HG03571 (cell line): ENCODE results near the gene THSD7B.
"Not testable (repeated sequence)": the region's sequence is repeated elsewhere in the genome, so short reads cannot be mapped to it uniquely, and the experiment has no call there.

Experiments
- ATAC-seq: cut with Tn5 transposase; IDR thresholded peaks from one replicate; pipeline ENCODE4 v1.9.1; 2021; ENCODE audit not compliant: unreplicated experiment

THSD7B gene, protein sequence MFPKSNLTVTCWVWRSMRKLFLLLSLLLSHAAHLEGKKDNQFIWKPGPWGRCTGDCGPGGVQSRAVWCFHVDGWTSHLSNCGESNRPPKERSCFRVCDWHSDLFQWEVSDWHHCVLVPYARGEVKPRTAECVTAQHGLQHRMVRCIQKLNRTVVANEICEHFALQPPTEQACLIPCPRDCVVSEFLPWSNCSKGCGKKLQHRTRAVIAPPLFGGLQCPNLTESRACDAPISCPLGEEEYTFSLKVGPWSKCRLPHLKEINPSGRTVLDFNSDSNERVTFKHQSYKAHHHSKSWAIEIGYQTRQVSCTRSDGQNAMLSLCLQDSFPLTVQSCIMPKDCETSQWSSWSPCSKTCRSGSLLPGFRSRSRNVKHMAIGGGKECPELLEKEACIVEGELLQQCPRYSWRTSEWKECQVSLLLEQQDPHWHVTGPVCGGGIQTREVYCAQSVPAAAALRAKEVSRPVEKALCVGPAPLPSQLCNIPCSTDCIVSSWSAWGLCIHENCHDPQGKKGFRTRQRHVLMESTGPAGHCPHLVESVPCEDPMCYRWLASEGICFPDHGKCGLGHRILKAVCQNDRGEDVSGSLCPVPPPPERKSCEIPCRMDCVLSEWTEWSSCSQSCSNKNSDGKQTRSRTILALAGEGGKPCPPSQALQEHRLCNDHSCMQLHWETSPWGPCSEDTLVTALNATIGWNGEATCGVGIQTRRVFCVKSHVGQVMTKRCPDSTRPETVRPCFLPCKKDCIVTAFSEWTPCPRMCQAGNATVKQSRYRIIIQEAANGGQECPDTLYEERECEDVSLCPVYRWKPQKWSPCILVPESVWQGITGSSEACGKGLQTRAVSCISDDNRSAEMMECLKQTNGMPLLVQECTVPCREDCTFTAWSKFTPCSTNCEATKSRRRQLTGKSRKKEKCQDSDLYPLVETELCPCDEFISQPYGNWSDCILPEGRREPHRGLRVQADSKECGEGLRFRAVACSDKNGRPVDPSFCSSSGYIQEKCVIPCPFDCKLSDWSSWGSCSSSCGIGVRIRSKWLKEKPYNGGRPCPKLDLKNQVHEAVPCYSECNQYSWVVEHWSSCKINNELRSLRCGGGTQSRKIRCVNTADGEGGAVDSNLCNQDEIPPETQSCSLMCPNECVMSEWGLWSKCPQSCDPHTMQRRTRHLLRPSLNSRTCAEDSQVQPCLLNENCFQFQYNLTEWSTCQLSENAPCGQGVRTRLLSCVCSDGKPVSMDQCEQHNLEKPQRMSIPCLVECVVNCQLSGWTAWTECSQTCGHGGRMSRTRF (N-terminal part only)

DNA sequence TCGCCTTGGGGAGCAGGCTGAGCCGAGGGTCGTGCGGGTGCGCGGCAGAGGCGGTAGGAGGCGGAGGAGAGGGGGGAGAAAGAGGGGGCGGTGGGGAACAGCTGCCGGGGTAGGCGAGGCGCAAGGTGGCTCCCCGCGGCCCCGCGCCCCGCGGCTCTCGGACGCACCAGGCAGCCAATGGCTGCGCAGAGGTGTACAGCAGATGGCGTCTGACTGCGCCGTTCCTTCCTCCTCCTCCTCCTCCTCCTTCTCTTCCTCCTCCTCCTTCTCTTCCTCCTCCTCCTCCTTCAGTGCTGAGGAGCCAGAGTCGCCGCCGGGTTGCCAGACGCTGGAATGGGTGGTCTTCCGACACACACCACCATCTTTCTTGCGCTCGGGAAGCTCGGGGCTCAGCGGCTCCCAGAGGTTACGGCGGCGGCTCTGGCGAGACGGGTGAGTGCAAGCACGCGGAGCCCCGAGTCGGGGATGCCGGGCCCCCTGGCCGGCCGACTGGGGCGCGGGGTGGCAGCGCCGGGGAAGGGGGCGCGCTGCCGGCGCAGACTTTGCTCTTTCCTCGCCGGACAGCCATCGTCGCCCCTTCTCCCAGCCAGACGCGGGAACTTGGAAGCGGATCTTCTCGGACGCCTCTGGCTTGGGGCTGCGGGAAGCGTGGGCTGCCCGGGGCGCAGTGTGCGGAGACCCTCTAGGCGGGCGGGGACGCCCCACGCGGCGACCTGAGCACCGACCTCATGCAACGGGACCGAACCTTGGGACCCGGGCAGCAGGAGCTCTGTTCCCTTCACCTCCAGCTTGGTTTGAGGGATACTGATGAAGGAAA is at the start of gene THSD7B:
Gene THSD7B, plus strand, starts transcription at position 290 of the 817 bp plus-strand sequence. CDS start 116,634 bp downstream, outside the sequence.
- ATAC-seq: no peak

DNA sequence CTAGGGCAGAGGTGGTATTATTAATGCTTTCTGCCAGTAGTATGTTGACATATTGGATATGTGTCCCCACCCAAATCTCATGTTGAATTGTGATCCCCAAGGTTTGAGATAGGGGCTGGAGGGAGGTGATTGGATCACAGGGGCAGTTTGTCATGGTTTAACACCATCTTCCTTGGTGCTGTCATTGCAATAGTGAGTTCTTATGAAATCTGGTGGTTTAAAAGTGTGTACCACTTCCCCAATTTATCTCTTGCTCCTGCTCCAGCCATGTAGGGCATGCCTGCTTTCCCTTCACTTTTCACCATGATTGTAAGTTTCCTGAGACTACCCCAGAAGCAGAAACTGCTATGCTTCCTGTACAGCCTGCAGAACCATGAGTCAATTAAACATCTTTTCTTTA is 47.1 kb upstream of the THSD7B start:
- no peak for ATAC-seq

DNA sequence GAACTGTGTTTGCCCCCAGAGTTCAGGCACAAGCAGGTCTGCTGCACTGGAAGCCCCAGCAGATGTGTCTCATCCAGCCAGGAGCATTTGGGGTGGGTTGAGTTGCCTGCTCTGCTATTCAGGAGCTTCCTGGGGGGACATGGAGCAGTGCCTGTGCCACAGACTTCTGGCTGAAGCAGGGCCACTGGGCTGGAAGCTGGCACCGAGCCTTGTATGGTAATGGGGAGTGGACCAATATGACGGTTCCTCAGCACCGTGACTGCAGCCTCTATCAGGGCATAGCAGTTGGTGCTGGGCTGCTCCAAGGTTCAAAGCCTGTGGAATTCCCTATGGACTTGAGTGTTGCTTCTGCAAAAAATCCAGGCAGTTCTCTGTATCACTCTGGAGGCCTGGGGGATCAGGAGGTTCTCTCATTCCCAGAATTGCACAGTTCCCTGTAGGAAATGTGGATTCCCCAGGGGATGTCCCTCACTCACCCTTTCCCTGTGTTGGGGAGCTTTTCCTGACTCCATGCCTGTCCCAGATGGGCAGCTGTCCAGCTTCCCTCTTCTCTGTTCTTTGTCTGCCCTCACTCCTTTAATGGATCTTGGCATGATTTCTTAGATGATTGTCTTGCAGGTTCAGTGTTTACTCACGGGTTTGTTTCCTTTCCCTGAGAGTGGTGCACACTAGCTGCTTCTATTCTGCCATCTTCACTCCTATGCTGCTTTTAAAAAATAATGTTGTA is 37.2 kb upstream of the THSD7B start:
- no peak for ATAC-seq

DNA sequence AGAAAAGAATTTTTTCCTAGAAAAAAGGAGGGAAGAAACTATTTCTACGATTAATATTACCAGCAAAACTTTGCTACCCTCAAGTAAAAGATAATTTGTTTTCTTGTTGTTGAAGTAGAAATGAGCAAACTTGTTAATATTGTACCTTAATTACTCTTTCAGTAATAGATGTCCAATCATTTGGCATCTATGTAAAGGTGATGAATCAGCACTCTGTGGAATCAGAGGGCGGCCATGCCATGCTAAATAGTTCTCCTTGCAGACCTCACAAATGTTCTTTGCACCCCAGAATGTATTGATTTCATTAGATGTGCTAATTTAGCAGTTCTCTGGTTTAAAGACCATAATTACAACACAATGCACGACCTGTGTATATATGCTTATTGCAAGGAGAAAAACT is 29.1 kb upstream of the THSD7B start:
- no peak for ATAC-seq

DNA sequence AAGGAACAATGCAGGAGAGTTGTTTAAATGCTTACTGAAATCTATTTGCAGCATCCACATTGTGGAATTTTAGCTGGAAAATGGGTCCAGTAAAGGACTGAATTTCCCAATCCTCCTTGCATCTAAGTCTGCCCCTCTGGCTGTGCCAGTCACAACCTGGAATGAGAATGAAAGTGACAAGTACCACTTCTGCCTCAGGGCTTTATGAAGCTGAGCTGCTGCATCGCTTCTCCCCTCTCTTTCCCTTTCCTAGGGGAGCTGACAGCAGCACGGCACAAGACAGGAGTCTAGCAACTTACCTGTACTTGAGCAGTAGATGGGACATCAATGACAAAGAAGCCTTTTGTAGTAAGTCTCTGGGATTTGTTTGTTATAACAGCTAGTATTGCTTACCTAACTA is 27.3 kb upstream of the THSD7B start:
- no peak for ATAC-seq

DNA sequence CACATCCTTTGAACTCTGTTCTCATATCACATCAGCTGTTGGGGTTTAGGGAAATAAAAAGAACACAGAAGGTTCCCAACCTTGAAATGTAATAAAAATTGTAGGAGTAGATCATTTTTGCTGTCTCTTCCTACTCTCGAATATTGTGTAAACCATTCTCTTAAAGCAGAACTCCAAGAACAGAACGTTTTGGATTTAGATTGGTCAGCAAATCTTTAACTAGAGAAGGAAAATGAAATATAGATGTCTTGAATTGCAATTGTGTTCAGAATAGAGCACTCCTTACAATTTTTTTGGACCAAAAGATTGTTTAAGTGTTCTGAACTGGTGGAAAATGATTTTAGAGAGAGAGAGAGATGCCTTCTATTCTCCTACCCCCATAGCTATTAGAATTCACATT is 23.9 kb upstream of the THSD7B start:
- no peak for ATAC-seq

DNA sequence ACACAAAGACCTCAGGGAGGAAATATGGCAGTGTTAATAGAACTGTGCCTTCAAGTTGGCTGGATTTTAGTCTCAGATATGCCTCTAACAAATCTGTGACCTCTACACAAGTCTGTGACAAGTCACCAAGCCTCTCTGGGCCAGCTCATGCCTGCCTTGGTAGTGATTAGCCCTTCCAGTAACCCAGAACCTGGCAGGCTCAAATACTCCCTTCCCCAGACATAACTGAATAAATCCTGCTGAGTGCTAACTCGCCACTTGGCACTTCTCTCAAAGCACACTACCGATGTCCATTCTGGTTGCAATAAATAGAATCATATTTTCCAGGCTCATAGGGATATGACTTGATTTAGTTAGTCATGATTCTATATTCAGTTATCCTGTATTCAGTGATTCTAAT is 15.3 kb upstream of the THSD7B start:
- no peak for ATAC-seq

DNA sequence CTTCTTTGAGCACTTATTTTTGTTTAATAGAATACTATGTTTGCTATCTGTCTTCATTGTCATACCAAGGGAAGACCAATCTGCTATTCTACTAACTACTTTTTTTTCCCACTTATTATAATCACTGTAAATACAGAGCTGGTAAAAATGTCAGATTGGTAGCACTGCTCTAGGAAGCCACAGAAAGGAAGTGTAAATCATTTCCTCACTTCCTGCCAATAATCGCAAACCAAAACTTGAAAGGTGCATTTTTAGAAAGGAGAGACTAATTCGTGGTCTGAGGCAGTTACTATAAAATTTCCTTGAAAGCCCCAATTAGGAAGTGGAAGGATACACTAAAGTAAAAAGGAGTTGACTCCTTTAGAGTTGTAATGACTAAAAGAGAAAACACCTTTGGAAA is 13.9 kb upstream of the THSD7B start:
- no peak for ATAC-seq

DNA sequence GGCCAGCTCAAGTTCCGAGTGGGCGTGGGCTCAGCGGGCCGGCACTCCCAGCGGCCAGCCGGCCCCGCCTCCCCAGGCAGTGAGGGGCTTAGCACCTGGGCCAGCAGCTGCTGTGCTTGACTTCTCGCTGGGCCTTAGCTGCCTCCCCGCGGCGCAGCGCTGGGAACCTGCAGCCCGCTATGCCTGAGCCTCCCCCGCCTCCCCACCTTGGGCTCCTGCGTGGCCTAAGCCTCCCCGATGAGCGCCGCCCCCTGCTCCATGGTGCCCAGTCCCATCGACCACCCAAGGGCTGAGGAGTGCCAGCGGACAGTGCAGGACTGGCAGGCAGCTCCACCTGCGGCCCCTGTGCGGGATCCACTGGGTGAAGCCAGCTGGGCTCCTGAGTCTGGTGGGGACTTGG is 6.8 kb upstream of the THSD7B start:
- not testable (repeated sequence) for ATAC-seq

DNA sequence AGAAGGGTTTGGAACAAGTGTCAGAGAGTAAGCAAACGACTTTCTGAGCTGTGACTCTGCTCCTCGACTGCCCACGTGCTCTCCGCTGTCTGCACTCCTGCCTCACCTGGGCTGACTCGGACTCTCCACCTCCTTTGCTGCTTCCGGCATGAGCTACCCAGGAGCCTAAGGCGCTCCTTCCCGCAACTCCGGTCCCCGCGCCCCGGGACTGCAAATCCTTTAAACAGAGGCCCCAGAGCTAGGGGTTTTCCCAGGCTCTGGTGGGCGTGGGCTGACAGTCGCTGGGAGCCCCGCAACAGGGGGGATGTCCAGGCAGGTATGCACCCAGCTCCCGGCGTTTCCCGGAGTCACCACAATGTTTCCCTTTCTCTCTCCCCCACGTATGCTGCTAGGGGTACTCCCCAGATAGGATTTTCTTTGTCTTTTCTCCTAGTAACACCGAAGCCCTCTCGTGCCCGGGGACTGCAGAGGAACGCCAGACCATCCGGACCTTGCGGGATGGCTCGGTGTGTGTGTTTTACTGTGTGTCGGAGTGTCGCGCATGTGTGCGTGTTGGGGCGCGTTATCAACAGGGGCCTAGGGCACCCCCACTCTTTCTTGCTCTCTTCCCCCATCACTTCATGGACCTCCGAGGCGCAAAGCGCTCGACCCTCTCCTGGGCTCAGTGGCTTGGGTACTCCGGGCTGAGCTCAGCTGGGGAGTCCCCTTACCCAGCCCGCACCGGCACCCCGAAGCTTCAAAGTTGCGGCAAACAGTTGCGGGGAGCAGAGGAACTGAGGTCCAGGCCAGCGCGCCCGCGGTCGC is 691 bp upstream of the THSD7B start:
- ATAC-seq: no peak

DNA sequence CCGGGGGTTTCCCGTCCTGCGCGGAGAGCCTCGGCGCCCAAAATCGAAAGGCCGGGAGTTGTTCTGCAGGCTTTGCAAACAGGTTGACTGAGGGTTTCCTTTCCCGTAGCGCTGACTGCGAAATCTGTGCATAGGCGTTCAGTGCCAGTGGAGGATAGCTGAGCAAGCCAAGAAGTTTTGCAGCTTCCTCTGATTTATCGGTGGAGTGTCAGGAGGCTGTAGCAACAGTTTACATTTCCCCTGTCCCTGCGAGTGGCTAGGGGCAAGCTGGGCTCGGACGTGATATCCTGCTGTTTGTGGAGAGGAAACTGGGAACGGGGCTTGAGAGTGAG is 694 bp downstream of the THSD7B start:
- no peak for ATAC-seq

DNA sequence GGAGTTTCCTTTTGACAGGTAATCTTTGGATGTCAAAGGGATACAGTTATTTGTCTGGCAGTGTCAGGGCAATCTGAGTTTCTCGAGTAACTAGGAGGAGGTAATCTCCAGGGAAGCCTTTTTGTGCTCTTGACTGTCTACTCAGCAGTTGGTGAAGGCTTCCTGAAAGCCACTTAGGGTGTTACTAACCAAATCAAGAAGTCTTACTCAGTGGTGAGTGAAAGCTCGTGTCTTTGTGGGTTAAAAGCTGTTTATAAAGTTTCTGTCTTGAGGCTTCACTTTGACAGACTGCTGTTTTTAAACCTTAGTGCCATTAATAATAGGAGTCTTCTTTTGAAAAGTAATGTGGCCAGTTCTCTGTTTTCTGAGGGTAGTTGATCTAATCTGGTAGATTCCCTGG is 1.7 kb downstream of the THSD7B start:
- ATAC-seq: no peak

DNA sequence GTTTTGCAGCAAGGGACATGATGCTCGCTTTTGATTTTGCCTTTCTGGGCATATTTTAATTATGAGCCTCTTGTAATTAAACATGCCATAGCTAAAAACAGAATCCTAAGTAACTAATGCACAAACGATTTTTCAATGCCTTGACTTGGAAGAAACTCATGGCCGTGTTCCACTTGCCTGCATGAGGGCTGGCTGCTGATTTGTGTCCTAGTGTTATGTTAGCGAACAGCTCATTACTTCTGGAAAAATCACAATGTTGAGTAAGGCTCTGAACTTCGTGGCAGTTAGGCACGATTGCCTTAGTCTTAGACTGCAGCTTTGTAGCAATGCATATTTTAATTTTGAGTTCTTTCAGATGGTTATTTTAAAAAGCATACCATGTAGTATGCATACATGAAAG is 4.5 kb downstream of the THSD7B start:
- no peak for ATAC-seq

DNA sequence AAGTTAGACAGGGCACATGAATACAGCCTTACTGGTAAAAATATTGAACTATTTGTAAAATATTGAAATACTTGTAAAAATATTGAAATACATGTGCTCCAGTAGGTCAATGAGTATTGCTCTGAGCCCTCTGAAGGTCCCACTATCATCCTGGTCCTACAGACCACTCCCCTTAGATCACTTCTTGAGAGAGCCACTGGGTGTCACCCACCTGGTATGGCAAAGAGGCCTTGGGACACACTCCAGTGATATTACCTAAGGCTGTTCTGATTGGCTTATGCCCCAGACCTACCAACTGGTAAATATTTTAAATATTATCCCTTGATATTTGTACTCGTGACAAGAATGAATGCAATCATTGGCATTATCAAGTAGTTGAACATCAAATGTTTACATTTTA is 5.0 kb downstream of the THSD7B start:
- no peak for ATAC-seq

DNA sequence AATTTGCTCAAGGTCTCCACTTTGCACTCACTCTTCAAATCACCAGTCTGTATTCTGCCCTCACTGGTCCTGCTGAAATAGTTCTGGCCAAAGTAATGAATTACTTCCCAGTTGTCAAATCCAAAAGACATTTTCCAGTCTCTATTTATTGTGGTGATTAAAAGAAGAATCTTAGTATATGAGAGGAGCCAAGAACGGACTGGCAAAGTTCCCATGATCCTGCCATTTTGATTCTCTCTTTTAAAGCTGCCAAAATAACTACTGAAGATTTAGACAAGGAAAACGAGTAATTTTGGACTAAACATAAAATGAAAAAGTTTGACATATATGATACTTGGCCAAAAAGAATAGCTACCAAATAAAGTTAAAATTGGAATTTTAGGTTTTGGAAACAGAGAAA is 12.0 kb downstream of the THSD7B start:
- ATAC-seq: no peak

DNA sequence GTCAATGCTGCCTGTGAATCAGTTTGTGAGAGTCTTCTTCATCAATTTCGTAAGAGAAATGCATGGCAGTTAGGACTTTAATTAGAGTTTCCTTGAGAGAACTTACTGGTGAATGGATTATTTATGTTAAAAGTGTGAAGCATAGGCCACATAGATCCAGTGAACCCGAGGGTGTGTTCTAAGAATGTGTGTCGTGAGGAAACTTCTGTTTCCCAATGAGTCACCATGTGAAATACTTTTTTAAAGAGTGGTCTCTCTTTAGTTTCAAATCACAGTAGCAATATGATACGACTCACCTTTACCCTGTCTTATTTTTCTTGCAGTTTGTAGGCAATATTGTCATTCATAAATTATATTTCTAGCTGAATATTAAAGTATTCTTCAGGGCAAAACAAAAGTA is 18.5 kb downstream of the THSD7B start:
- ATAC-seq: no peak

DNA sequence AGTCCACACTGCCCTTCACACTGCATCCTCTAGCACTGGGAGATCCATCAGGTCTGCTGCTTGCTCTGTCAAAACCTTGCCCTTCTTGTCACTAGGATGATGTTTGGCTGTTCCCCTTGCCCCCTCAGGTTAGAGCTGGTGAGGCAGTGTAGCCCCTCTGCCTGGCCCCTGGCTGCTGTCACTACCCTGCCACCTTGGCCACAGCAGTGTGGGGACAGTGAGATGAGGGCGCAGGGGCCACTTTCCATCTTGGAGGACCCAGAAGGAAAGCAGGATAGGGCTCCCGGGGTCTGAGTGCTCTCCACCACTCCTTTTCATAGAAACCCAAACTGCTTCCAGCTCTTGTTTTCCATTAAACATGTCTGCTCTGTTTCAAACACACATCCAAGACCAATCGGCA is 19.9 kb downstream of the THSD7B start:
- ATAC-seq: no peak

DNA sequence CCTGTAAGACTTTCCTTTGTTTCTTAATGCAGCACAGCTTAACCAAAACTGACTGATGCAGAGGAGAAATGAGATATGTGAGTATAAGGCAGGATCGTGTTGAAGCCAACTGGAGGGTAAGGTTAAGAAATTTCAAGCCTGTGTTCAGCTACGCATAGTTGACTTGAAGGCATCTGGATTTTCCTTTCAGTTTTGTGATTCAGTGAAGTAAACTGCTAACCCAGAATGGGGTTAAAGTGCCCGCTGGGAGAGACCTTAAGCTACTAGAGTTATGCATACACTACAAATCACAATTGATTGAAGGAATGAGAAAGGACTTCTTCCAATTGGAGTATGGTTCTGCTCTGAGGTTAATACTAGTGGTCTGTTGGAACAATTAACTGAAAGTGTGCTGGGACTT is 22.6 kb downstream of the THSD7B start:
- no peak for ATAC-seq

DNA sequence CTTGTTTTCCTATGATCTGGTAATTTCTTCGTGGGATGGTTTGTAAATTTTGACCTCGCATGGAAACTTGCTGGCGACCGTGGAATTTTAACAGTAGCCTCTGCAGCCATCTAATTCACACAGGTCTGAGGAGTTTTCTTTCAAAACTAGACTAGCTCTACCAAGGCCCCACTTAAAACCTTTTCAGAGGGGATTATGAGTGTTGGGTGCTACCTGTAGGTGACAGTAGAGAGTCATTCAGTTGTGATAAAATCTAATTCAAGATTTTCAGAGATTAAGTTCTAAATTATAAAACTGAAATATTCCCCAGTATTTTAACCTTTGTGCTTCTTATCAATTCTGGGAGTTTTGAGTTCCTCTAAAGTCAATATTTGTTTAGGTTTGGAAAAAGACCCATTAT is 31.0 kb downstream of the THSD7B start:
- ATAC-seq: no peak
